ENCODE measurements around the gene SNAPC5. TPM values are rescaled to one million over a fixed set of nuclear protein-coding genes. Genes with fewer than 3 reads are reported as not detected.

Gene SNAPC5
- total RNA-seq, 4 donors from 2014 or later, result 33.9 to 66.9 (median 44.1) TPM

DNA sequence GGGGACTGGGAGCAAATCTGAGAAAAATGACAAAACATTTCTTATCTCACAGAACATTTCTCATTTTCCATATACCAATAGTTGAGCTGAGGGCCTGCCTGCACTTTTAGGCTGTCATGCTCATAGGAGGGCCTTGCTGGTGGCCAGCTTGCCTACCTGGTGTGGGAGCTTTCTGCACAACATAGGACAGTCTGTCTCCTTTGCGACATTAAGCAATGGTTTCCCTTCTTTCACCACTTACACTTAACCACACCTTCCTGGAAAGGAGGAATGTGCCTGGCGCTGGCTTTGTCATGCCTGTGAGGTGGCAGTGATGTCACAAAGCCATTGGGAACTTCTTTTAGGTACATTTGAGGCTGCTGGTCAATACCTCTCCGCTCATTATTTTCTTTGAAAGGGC lies 5.7 kb downstream of the SNAPC5 start:
- 75 to 78% methylated on average over 3 of the region's 3 CpGs for WGBS, 2 donors (ENCODE audit: low coverage in 1 of 2)
- Histone ChIP-seq H3K4me3 (no peak overlapping the region), H3K9me3 (no peaks in the 10 kb centered on the region), H3K27me3 (no peaks in the 10 kb centered on the region), H3K36me3 (peaks cover 0 to 89% of the 10 kb centered on the region in 2 donors), H3K4me1 (peaks cover 3 to 19% (median 6%) of the 10 kb centered on the region in 3 donors), H3K27ac (no peak overlapping the region)
- no peak for ATAC-seq
- TF ChIP-seq, protein P1, sequence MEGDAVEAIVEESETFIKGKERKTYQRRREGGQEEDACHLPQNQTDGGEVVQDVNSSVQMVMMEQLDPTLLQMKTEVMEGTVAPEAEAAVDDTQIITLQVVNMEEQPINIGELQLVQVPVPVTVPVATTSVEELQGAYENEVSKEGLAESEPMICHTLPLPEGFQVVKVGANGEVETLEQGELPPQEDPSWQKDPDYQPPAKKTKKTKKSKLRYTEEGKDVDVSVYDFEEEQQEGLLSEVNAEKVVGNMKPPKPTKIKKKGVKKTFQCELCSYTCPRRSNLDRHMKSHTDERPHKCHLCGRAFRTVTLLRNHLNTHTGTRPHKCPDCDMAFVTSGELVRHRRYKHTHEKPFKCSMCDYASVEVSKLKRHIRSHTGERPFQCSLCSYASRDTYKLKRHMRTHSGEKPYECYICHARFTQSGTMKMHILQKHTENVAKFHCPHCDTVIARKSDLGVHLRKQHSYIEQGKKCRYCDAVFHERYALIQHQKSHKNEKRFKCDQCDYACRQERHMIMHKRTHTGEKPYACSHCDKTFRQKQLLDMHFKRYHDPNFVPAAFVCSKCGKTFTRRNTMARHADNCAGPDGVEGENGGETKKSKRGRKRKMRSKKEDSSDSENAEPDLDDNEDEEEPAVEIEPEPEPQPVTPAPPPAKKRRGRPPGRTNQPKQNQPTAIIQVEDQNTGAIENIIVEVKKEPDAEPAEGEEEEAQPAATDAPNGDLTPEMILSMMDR (IDR thresholded peaks at IDR 0.05), result no peak
- no peak for TF ChIP-seq EP300 (IDR thresholded peaks at IDR 0.05)
- TF ChIP-seq POLR2AphosphoS5 (IDR thresholded peaks at IDR 0.05), result no peak
- TF ChIP-seq POLR2A (IDR thresholded peaks at IDR 0.05), result no peak

DNA sequence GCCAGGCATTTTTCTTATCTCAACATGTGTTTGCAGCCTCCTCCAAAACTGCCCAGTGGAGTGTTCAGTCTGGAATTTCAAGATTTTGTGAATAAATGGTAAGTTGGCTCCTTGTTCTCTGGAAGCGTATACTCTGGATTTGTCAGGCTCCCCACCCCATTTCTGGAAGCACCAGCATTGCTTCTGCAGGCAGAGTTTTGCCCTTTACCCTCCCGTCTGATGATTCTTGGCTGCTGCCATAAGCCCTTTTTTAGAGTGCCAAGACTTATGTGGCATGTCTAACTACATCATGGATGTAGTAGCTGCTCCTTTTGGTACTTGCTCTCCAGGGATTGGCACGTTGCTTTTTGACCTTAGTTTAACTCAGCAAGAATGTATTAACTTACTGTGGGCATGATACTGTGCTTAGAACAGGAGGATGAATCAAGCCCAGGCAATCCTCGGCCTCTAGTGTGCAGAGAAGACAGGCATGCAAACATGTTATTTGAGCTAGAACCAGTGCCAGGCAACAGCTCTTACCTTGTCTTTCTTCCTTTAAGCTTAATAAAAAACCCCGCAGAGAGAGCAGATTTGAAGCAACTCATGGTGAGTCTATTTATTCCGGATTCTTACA lies 8.3 kb downstream of the SNAPC5 start:
- Histone ChIP-seq H3K27me3 (no peaks in the 10 kb centered on the region), H3K9me3 (no peaks in the 10 kb centered on the region), H3K36me3 (peaks cover 0 to 94% of the 10 kb centered on the region in 2 donors), H3K27ac (no peak overlapping the region), H3K4me3 (no peak overlapping the region), H3K4me1 (no peaks in the 10 kb centered on the region)
- WGBS, 2 donors (ENCODE audit: low coverage in 1 of 2), result 62 to 87% methylated on average over 4 to 6 of the region's 6 CpGs
- ATAC-seq, result no peak
- no peak for TF ChIP-seq POLR2A (IDR thresholded peaks at IDR 0.05)
- TF ChIP-seq, protein P1 (IDR thresholded peaks at IDR 0.05), result no peak
- TF ChIP-seq EP300 (IDR thresholded peaks at IDR 0.05), result no peak
- no peak for TF ChIP-seq POLR2AphosphoS5 (IDR thresholded peaks at IDR 0.05)

DNA sequence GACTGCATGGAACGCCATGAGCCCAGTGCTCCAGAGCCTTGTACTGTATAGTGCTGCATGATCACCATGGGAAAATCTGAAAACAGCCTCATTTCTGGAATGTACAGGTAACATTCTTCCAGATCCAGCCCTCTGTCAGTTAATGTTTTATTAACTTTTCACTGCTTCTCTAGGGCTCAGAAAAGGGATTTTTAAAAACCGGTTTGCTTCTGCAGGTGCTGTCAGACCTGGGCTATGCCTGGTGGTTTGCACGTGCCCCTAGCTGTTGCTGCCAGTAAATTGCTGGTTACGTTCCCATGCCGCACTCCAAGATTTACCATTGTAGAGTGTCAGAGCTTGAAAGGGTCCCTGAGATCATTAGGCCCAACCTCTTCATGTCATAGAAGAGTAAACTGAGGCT lies 9.0 kb downstream of the SNAPC5 start:
- H3K27ac ChIP-seq, result no peak overlapping the region
- no peak for TF ChIP-seq POLR2AphosphoS5 (IDR thresholded peaks at IDR 0.05)
- TF ChIP-seq EP300 (IDR thresholded peaks at IDR 0.05), result no peak
- no peak for TF ChIP-seq POLR2A (IDR thresholded peaks at IDR 0.05)
- no peaks in the 10 kb centered on the region for H3K9me3 ChIP-seq
- ATAC-seq, result no peak
- H3K4me1 ChIP-seq, result no peaks in the 10 kb centered on the region
- 77 to 100% methylated on average over 2 to 4 of the region's 5 CpGs for WGBS, 2 donors (ENCODE audit: low coverage in 1 of 2)
- no peaks in the 10 kb centered on the region for H3K27me3 ChIP-seq
- H3K36me3 ChIP-seq, result peaks cover 0 to 90% of the 10 kb centered on the region in 2 donors
- no peak overlapping the region for H3K4me3 ChIP-seq

DNA sequence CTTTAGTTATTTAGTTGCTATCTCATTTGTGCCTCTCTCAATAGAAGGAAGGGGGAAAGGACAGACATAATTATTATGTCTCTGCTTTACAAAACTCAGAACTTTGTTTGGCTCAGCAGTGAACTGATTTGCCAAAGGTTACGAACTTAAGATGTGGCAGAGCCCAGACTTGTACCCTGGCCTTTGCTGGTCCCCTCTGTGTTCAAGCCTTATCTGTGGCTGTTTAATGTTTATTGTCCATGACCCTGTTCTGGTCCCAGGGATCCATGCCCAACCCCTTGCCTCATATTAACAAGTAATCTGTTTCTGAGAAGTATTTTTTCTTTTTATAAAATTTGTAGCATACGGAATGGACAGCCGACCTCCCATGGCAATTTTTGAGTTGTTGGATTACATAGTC lies 10.7 kb downstream of the SNAPC5 start:
- 92 to 100% methylated on average over 1 to 2 of the region's 3 CpGs for WGBS, 2 donors (ENCODE audit: low coverage in 1 of 2)
- no peaks in the 10 kb centered on the region for H3K27me3 ChIP-seq
- no peak for ATAC-seq
- TF ChIP-seq EP300 (IDR thresholded peaks at IDR 0.05) (no peak), POLR2A (IDR thresholded peaks at IDR 0.05) (no peak), POLR2AphosphoS5 (IDR thresholded peaks at IDR 0.05) (no peak)
- TF ChIP-seq, protein P1 (IDR thresholded peaks at IDR 0.05), result no peak
- H3K36me3 ChIP-seq, result peaks cover 0 to 88% of the 10 kb centered on the region in 2 donors
- no peak overlapping the region for H3K27ac ChIP-seq
- no peak overlapping the region for H3K4me3 ChIP-seq
- no peaks in the 10 kb centered on the region for H3K4me1 ChIP-seq
- no peaks in the 10 kb centered on the region for H3K9me3 ChIP-seq

DNA sequence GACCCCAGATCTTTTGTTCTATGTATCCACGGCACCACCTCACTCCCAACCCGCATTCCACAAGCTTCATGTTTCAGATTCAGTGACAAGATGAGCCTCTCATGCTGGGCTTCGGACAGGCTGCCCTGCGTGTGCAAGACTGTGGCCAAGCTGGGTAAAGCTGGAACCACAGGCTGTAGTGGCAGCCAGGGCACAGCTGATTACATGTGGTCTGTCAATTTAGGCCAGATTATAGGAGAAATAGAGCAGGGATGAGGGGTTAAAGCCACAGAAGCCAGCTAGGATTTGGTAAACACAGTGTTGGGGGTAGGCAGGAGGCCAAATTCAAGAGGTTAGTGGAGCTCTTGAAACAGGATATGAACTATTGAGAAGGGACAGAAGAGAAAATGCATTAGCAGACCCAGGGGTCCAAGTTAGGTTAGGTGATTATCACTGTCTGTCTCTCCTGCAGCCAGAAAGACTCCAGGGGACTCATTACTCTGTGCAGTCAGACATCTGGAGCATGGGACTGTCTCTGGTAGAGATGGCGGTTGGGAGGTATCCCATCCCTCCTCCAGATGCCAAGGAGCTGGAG lies 12.9 kb downstream of the SNAPC5 start:
- WGBS, 2 donors (ENCODE audit: low coverage in 1 of 2), result 100% methylated on average over 2 of the region's 5 CpGs; no CpG with 5 or more reads in 1 of the 2 donors
- TF ChIP-seq POLR2A (IDR thresholded peaks at IDR 0.05), result no peak
- no peak for TF ChIP-seq POLR2AphosphoS5 (IDR thresholded peaks at IDR 0.05)
- no peak for TF ChIP-seq EP300 (IDR thresholded peaks at IDR 0.05)
- TF ChIP-seq, protein P1 (IDR thresholded peaks at IDR 0.05), result no peak

More for the DNA sequence above, 12.9 kb downstream of the SNAPC5 start:
- Histone ChIP-seq H3K4me3 (no peak overlapping the region), H3K27me3 (no peaks in the 10 kb centered on the region), H3K9me3 (no peaks in the 10 kb centered on the region), H3K36me3 (peaks cover 0 to 76% of the 10 kb centered on the region in 2 donors), H3K4me1 (no peaks in the 10 kb centered on the region), H3K27ac (no peak overlapping the region)
- ATAC-seq, result no peak

Measured in gastroesophageal sphincter (tissue), 4 donors.